HEK293 (cell line): Measurements from ENCODE around the gene CDCA3.

Experiments
- CTCF ChIA-PET: fragments of 350-600 bp; formaldehyde crosslinking; extraction: SDS; loops from one replicate; lab custom pipeline; 2021; ENCODE audit warnings: antibody characterized with exemption; lab: Yijun Ruan, JAX
- POLR2A ChIA-PET: fragments of 300-600 bp; formaldehyde crosslinking; extraction: SDS; loops from one replicate; lab custom pipeline; 2020; ENCODE audit warnings: antibody characterized with exemption, inconsistent platforms; lab: Yijun Ruan, JAX
- H3K27ac ChIP-seq: fragments of 200-500 bp; sonication (Bioruptor generic); 2 replicates; pipeline ENCODE4 v1.5.1; 2014; ENCODE audit warnings: low read depth, low read length, control low read depth, inconsistent platforms; ENCODE audit errors: extremely low read depth
- H3K36me3 ChIP-seq, 2 experiments: fragments of 200-500 bp in 1 of 2; sonication (Bioruptor generic) in 1 of 2; 1 replicate in 1 of 2; 2 replicates in 1 of 2; pipeline ENCODE4 v1.5.1; 2014 to 2017; ENCODE audit warnings: inconsistent platforms in 2 of 2, low read length in 2 of 2; ENCODE audit not compliant: control insufficient read depth in 2 of 2, insufficient read depth in 1 of 2
- H3K4me1 ChIP-seq: fragments of 200-500 bp; sonication (Bioruptor generic); 2 replicates; pipeline ENCODE4 v1.5.1; 2014; ENCODE audit warnings: mild to moderate bottlenecking, low read length, inconsistent platforms; ENCODE audit not compliant: control insufficient read depth, insufficient read depth
- H3K4me3 ChIP-seq: 2 replicates; pipeline ENCODE4 v1.5.1; 2011; ENCODE audit warnings: low read depth, mild to moderate bottlenecking, control low read depth, low read length, moderate library complexity
- H3K9me3 ChIP-seq: fragments of 200-500 bp; sonication (Bioruptor generic); 2 replicates; pipeline ENCODE4 v1.5.1; 2014; ENCODE audit warnings: low read depth, low read length, inconsistent platforms; ENCODE audit not compliant: control insufficient read depth, insufficient read depth
- BCL11B ChIP-seq: fragments of 450-650 bp; formaldehyde crosslinking; IDR thresholded peaks from 2 replicates; pipeline ENCODE4 v1.5.1; 2016; ENCODE audit warnings: low read depth, missing biosample characterization, missing genetic modification characterization
- GLI4 ChIP-seq: fragments of 450-650 bp; formaldehyde crosslinking; IDR thresholded peaks from 2 replicates; pipeline ENCODE4 v1.5.1; 2016; ENCODE audit warnings: missing biosample characterization, missing genetic modification characterization
- HOXD13 ChIP-seq: sonication (generic); formaldehyde crosslinking; IDR thresholded peaks from 2 replicates; pipeline ENCODE4 v1.8.0; 2022; ENCODE audit warnings: missing genetic modification reagents, borderline replicate concordance
- OSR2 ChIP-seq: fragments of 450-650 bp; formaldehyde crosslinking; IDR thresholded peaks from 2 replicates; pipeline ENCODE4 v1.5.1; 2016; ENCODE audit warnings: missing biosample characterization, missing genetic modification characterization
- ZBTB7A ChIP-seq: fragments of 450-650 bp; formaldehyde crosslinking; IDR thresholded peaks from 2 replicates; pipeline ENCODE4 v1.5.1; 2016; ENCODE audit warnings: low read depth, missing biosample characterization, missing genetic modification characterization
- ZNF202 ChIP-seq: fragments of 450-650 bp; formaldehyde crosslinking; IDR thresholded peaks from 2 replicates; pipeline ENCODE4 v1.5.1; 2016; ENCODE audit warnings: missing biosample characterization, missing genetic modification characterization, borderline replicate concordance
- ZNF223 ChIP-seq: fragments of 450-650 bp; formaldehyde crosslinking; IDR thresholded peaks from 2 replicates; pipeline ENCODE4 v1.5.1; 2016; ENCODE audit warnings: missing biosample characterization, missing genetic modification characterization
- ZNF354C ChIP-seq: fragments of 450-650 bp; formaldehyde crosslinking; IDR thresholded peaks from 2 replicates; pipeline ENCODE4 v1.5.1; 2016; ENCODE audit warnings: missing biosample characterization, missing genetic modification characterization, low read depth, borderline replicate concordance
- ZNF600 ChIP-seq: fragments of 450-650 bp; formaldehyde crosslinking; IDR thresholded peaks from 2 replicates; pipeline ENCODE4 v1.5.1; 2016; ENCODE audit warnings: missing biosample characterization, missing genetic modification characterization
- ZNF677 ChIP-seq: fragments of 450-650 bp; IDR thresholded peaks from 2 replicates; pipeline ENCODE4 v1.5.0; 2018; ENCODE audit warnings: missing biosample characterization, mild to moderate bottlenecking, missing genetic modification characterization, moderate library complexity
- ZNF76 ChIP-seq: fragments of 450-650 bp; formaldehyde crosslinking; IDR thresholded peaks from 2 replicates; pipeline ENCODE4; 2016; ENCODE audit warnings: low read depth, missing biosample characterization, missing genetic modification characterization, borderline replicate concordance
- ZNF768 ChIP-seq: fragments of 450-650 bp; formaldehyde crosslinking; IDR thresholded peaks from 2 replicates; pipeline ENCODE4 v1.5.1; 2018; ENCODE audit warnings: missing biosample characterization, mild to moderate bottlenecking, missing genetic modification characterization
- TF ChIP-seq, protein P1 (sequence below): fragments of 450-650 bp; formaldehyde crosslinking; IDR thresholded peaks from 2 replicates; pipeline ENCODE4 v1.5.1; 2016; ENCODE audit warnings: missing biosample characterization, missing genetic modification characterization
- TF ChIP-seq, protein P2 (sequence below): fragments of 450-650 bp; formaldehyde crosslinking; IDR thresholded peaks from 2 replicates; pipeline ENCODE4 v1.5.1; 2017; ENCODE audit warnings: missing biosample characterization, missing genetic modification characterization
- TF ChIP-seq, protein P3 (sequence below): fragments of 450-650 bp; formaldehyde crosslinking; IDR thresholded peaks from 2 replicates; pipeline ENCODE4 v1.5.1; 2016; ENCODE audit warnings: missing biosample characterization, missing genetic modification characterization

CDCA3 gene

DNA sequence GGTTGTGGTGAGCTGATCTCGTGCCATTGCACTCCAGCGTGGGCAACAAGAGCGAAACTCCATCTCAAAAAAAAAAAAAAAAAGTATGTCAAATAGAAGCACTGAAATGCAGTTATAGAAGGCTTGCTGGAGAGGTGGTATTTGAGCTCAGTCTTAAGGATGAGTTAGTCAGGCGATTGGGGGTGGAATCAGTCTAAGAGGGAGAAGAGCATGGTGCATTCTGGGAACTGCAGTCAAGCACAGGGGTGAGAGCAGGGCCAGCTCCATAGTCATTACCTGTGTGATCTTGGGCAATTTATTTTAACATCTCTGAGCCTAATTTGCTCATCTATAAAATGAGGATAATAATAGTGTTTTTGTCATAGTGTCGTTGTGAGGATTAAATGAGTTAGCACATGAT lies 16.2 kb downstream of the CDCA3 start:
- H3K4me3 ChIP-seq = no peak overlapping the region
- H3K36me3 ChIP-seq = peaks cover 17 to 91% of the 10 kb centered on the region in 2 experiments
- H3K27ac ChIP-seq = no peak overlapping the region
- CTCF ChIA-PET = interaction anchor here (0.6 to 7.4 kb wide), 12 partner anchors 10 to 167 kb away, joined by 3 to 75 read pairs (median 6); partner anchors contain the start of genes CDCA3, MLF2 and USP5
- no peaks in the 10 kb centered on the region for H3K9me3 ChIP-seq
- H3K4me1 ChIP-seq = no peaks in the 10 kb centered on the region
- TF ChIP-seq ZNF76 (tag by site-specific recombination) (peak; percentile 66), ZBTB7A (no peak), ZNF768 (tag by site-specific recombination) (no peak)
- TF ChIP-seq, protein P1, sequence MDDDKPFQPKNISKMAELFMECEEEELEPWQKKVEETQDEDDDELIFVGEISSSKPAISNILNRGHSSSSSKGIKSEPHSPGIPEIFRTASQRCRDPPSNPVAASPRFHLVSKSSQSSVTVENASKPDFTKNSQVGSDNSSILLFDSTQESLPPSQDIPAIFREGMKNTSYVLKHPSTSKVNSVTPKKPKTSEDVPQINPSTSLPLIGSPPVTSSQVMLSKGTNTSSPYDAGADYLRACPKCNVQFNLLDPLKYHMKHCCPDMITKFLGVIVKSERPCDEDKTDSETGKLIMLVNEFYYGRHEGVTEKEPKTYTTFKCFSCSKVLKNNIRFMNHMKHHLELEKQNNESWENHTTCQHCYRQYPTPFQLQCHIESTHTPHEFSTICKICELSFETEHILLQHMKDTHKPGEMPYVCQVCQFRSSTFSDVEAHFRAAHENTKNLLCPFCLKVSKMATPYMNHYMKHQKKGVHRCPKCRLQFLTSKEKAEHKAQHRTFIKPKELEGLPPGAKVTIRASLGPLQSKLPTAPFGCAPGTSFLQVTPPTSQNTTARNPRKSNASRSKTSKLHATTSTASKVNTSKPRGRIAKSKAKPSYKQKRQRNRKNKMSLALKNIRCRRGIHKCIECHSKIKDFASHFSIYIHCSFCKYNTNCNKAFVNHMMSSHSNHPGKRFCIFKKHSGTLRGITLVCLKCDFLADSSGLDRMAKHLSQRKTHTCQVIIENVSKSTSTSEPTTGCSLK (tag by site-specific recombination) = no peak
- TF ChIP-seq, all 188 proteins: peak for 1
- POLR2A ChIA-PET = interaction anchor here (1.1 to 3.3 kb wide), 4 partner anchors 9 to 111 kb away, joined by 8 to 17 read pairs (median 11); partner anchors contain the start of genes CDCA3, COPS7A, MLF2 and USP5

DNA sequence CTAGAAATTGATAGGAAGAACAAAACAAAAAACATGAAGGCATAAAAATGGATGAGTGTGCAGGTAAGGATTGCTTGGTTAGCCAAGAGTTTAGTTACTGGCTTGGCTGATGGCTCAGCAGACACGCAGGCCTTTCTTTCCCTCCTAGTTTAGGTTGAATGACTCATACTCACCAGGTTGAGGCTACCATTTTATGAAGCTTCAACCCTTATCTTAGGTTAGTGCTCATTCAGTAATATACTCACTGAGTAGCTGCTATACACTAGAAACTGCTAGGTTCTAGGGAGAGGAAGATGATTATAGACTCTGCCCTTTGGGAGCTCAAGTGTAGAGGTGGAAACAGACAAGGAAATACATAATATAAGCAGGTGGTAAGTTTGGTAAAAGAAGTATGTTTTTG lies 16.8 kb downstream of the CDCA3 start:
- CTCF ChIA-PET = interaction anchor here (0.6 to 7.4 kb wide), 11 partner anchors 9 to 410 kb away, joined by 3 to 75 read pairs (median 6); partner anchors contain the start of genes CDCA3, MLF2 and USP5
- no peaks in the 10 kb centered on the region for H3K4me1 ChIP-seq
- POLR2A ChIA-PET = interaction anchor here (1.1 to 3.3 kb wide), 4 partner anchors 9 to 110 kb away, joined by 8 to 17 read pairs (median 11); partner anchors contain the start of genes CDCA3, COPS7A, MLF2 and USP5
- H3K36me3 ChIP-seq = peaks cover 17 to 86% of the 10 kb centered on the region in 2 experiments
- H3K9me3 ChIP-seq = no peaks in the 10 kb centered on the region
- TF ChIP-seq, protein P2, sequence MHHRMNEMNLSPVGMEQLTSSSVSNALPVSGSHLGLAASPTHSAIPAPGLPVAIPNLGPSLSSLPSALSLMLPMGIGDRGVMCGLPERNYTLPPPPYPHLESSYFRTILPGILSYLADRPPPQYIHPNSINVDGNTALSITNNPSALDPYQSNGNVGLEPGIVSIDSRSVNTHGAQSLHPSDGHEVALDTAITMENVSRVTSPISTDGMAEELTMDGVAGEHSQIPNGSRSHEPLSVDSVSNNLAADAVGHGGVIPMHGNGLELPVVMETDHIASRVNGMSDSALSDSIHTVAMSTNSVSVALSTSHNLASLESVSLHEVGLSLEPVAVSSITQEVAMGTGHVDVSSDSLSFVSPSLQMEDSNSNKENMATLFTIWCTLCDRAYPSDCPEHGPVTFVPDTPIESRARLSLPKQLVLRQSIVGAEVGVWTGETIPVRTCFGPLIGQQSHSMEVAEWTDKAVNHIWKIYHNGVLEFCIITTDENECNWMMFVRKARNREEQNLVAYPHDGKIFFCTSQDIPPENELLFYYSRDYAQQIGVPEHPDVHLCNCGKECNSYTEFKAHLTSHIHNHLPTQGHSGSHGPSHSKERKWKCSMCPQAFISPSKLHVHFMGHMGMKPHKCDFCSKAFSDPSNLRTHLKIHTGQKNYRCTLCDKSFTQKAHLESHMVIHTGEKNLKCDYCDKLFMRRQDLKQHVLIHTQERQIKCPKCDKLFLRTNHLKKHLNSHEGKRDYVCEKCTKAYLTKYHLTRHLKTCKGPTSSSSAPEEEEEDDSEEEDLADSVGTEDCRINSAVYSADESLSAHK = peak; percentile 55; the same call in 1 of the 2 replicates
- TF ChIP-seq, protein P3, sequence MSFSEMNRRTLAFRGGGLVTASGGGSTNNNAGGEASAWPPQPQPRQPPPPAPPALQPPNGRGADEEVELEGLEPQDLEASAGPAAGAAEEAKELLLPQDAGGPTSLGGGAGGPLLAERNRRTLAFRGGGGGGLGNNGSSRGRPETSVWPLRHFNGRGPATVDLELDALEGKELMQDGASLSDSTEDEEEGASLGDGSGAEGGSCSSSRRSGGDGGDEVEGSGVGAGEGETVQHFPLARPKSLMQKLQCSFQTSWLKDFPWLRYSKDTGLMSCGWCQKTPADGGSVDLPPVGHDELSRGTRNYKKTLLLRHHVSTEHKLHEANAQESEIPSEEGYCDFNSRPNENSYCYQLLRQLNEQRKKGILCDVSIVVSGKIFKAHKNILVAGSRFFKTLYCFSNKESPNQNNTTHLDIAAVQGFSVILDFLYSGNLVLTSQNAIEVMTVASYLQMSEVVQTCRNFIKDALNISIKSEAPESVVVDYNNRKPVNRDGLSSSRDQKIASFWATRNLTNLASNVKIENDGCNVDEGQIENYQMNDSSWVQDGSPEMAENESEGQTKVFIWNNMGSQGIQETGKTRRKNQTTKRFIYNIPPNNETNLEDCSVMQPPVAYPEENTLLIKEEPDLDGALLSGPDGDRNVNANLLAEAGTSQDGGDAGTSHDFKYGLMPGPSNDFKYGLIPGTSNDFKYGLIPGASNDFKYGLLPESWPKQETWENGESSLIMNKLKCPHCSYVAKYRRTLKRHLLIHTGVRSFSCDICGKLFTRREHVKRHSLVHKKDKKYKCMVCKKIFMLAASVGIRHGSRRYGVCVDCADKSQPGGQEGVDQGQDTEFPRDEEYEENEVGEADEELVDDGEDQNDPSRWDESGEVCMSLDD (tag by site-specific recombination) = no peak
- H3K4me3 ChIP-seq = no peak overlapping the region
- H3K27ac ChIP-seq = no peak overlapping the region

DNA sequence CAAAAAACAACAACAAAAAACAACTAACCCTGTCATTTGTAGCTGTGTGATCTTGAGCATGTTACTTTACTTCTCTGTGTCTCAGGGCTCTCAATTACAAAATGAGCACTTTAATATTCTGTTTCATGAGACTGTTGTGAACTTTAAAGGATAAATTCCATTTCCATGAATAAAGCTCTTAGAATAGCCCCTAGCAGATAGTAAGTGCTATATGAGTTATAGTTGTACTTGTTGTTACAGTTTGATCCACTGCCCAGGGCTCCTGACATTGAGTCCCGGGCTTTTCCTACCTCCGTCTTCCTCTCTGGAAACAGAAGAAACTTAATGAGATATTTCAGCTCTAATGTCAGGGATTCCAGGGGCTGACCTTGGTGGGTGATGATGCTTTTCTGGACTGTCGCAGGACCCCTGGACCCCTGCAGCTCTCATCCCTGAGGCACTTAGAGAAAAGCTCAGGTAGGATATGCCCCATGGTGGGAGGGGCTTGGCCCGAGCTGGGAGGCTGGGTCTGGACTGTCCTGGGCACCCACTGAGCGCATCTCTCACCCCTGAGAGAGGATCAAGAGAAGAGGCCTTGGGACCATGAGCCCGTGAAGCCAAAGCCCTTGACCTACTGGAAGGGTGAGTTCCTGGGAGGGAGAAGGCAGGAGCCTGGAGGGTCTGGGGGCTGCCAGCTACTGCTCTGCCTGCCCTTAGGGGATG lies 17.7 kb downstream of the CDCA3 start:
- POLR2A ChIA-PET = interaction anchor here (1.2 to 3.0 kb wide), 3 partner anchors 12 to 80 kb away, joined by 4 to 17 read pairs (median 9); partner anchors contain the start of genes CDCA3, GPR162 and USP5
- no peaks in the 10 kb centered on the region for H3K9me3 ChIP-seq
- H3K36me3 ChIP-seq = peaks cover 17 to 77% of the 10 kb centered on the region in 2 experiments
- no peaks in the 10 kb centered on the region for H3K4me1 ChIP-seq
- no peak for TF ChIP-seq ZNF202 (tag by site-specific recombination)
- TF ChIP-seq ZNF223 (tag by site-specific recombination) = no peak
- no peak for TF ChIP-seq ZNF354C (tag by site-specific recombination)
- no peak for TF ChIP-seq OSR2 (tag by site-specific recombination)
- no peak for TF ChIP-seq BCL11B
- TF ChIP-seq GLI4 (tag by site-specific recombination) = no peak
- TF ChIP-seq HOXD13 (CRISPR knock-in tag) = no peak
- TF ChIP-seq ZNF677 (tag by site-specific recombination) = no peak
- TF ChIP-seq ZNF600 = no peak
- no peak overlapping the region for H3K27ac ChIP-seq
- CTCF ChIA-PET = interaction anchor here (0.6 to 7.4 kb wide), 9 partner anchors 8 to 409 kb away, joined by 3 to 75 read pairs (median 8); partner anchors contain the start of genes CDCA3, MLF2, SPSB2 and USP5
- no peak overlapping the region for H3K4me3 ChIP-seq
